Common myeloid progenitor, CD34-positive (primary cell): ENCODE measurements around the gene NFYC.

Experiments used
- CTCF ChIA-PET: fragments of 350-600 bp; sonication (Branson Sonifier 250); formaldehyde crosslinking; loops from one replicate; lab custom pipeline; 2021; ENCODE audit warnings: antibody characterized with exemption; lab: Charles Lee
- POLR2A ChIA-PET: fragments of 350-600 bp; sonication (Branson Sonifier 250); formaldehyde crosslinking; loops from one replicate; lab custom pipeline; 2021; ENCODE audit warnings: antibody characterized with exemption; lab: Charles Lee
- DNase-seq, 3 donors: peaks; one replicate each; pipeline versions ENCODE4 v3.0.0 to v3.0.0-alpha.2; 2013
- H3K27ac ChIP-seq, 2 experiments: 1 replicate in 1 of 2; 2 replicates in 1 of 2; pipeline ENCODE4 v1.7.0; 2013; ENCODE audit warnings: inconsistent platforms in 2 of 2, low read length in 2 of 2, mild to moderate bottlenecking in 2 of 2, low read depth in 1 of 2, moderate library complexity in 1 of 2; ENCODE audit not compliant: severe bottlenecking in 2 of 2, insufficient read depth in 1 of 2, poor library complexity in 1 of 2
- H3K27me3 ChIP-seq, 5 experiments: replicated peaks in 2 of 5; 1 replicate in 3 of 5; 2 replicates in 2 of 5; pipeline versions ENCODE4 v1.6.1 to v1.7.0; 2013; ENCODE audit warnings: low read length in 4 of 5, mild to moderate bottlenecking in 2 of 5, moderate library complexity in 2 of 5, inconsistent platforms in 1 of 5; ENCODE audit not compliant: insufficient read depth in 5 of 5, control insufficient read depth in 4 of 5
- H3K36me3 ChIP-seq, 4 experiments: 1 replicate in 2 of 4; 2 replicates in 2 of 4; pipeline versions ENCODE4 v1.6.1 to v1.7.0; 2013; ENCODE audit warnings: low read length in 3 of 4, control low read depth in 1 of 4, mild to moderate bottlenecking in 1 of 4; ENCODE audit not compliant: control insufficient read depth in 4 of 4, insufficient read depth in 4 of 4
- H3K4me1 ChIP-seq, 4 experiments: 1 replicate in 3 of 4; 2 replicates in 1 of 4; pipeline versions ENCODE4 v1.6.1 to v1.7.1; 2013; ENCODE audit warnings: low read length in 3 of 4, mild to moderate bottlenecking in 3 of 4, control low read depth in 1 of 4, inconsistent platforms in 1 of 4, moderate library complexity in 1 of 4; ENCODE audit not compliant: control insufficient read depth in 4 of 4, insufficient read depth in 4 of 4; ENCODE audit errors: control extremely low read depth in 1 of 4
- H3K4me3 ChIP-seq, 7 experiments: 1 replicate in 4 of 7; 2 replicates in 3 of 7; pipeline versions ENCODE4 v1.5.1 to v1.7.0; 2013; ENCODE audit warnings: mild to moderate bottlenecking in 7 of 7, low read length in 6 of 7, moderate library complexity in 6 of 7, inconsistent platforms in 2 of 7, low read depth in 2 of 7, control low read depth in 1 of 7; ENCODE audit not compliant: insufficient read depth in 4 of 7, control insufficient read depth in 1 of 7; ENCODE audit errors: extremely low read depth in 1 of 7
- H3K9me3 ChIP-seq, 5 experiments: 1 replicate in 4 of 5; 2 replicates in 1 of 5; pipeline versions ENCODE4 v1.6.1 to v1.7.1; 2013; ENCODE audit warnings: low read length in 4 of 5, mild to moderate bottlenecking in 2 of 5, inconsistent platforms in 1 of 5, low read depth in 1 of 5, moderate library complexity in 1 of 5; ENCODE audit not compliant: control insufficient read depth in 4 of 5, insufficient read depth in 2 of 5; ENCODE audit errors: control extremely low read depth in 1 of 5
- WGBS: methylation state at CpG from one replicate; pipeline ENCODE4 v1.1.5; 2013; ENCODE audit not compliant: insufficient coverage; 5-methylcytosine and 5-hydroxymethylcytosine counted together

The NFYC gene

GRCh38 chr1:40803902-40804301, 112.4 kb downstream of the NFYC start:
- Histone ChIP-seq H3K36me3 (no peaks in the 10 kb centered on the region), H3K27me3 (no peaks in the 10 kb centered on the region), H3K4me3 (no peak overlapping the region), H3K4me1 (peaks cover 4 to 52% (median 39%) of the 10 kb centered on the region in 4 experiments), H3K27ac (no peak overlapping the region), H3K9me3 (no peaks in the 10 kb centered on the region)
- ChIA-PET POLR2A (no interaction called here), CTCF (interaction anchor here (1.2 to 1.8 kb wide), 3 partner anchors 12 to 42 kb away, joined by 3 to 6 read pairs (median 5); no protein-coding TSS in a partner anchor)
- WGBS, result 88% methylated on average over 2 of the region's 2 CpGs
- DNase-seq, result no peak

DNA sequence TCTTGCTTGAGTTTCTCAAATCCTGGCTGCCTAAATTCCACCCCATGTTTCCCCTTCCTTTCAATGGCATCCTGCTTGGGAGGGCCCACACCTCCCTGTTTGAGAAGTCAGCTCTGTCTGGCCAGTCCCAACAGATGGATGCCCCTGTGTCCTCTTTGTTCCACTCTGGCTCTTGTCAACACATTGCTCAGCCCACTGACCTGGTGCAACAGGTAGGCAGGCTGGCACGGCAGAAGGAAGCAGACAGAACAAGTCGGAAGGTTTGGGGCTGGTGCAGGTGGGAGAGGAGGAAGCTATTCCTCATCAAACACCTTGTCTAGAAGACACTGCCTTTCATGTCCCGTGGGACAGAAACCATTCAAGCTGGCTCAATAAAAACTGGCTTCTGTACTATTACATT, 114.7 kb downstream of the NFYC start:
- CTCF ChIA-PET, result interaction anchor here (0.9 to 1.3 kb wide), 3 partner anchors 10 to 38 kb away, joined by 3 to 4 read pairs (median 3); no protein-coding TSS in a partner anchor
- POLR2A ChIA-PET, result no interaction called here
- Histone ChIP-seq H3K4me3 (no peak overlapping the region), H3K27me3 (no peaks in the 10 kb centered on the region), H3K27ac (no peak overlapping the region), H3K9me3 (no peaks in the 10 kb centered on the region), H3K36me3 (no peaks in the 10 kb centered on the region), H3K4me1 (peaks cover 4 to 42% (median 34%) of the 10 kb centered on the region in 4 experiments)
- 100% methylated on average over 1 of the region's 3 CpGs for WGBS
- DNase-seq, result no peak

DNA sequence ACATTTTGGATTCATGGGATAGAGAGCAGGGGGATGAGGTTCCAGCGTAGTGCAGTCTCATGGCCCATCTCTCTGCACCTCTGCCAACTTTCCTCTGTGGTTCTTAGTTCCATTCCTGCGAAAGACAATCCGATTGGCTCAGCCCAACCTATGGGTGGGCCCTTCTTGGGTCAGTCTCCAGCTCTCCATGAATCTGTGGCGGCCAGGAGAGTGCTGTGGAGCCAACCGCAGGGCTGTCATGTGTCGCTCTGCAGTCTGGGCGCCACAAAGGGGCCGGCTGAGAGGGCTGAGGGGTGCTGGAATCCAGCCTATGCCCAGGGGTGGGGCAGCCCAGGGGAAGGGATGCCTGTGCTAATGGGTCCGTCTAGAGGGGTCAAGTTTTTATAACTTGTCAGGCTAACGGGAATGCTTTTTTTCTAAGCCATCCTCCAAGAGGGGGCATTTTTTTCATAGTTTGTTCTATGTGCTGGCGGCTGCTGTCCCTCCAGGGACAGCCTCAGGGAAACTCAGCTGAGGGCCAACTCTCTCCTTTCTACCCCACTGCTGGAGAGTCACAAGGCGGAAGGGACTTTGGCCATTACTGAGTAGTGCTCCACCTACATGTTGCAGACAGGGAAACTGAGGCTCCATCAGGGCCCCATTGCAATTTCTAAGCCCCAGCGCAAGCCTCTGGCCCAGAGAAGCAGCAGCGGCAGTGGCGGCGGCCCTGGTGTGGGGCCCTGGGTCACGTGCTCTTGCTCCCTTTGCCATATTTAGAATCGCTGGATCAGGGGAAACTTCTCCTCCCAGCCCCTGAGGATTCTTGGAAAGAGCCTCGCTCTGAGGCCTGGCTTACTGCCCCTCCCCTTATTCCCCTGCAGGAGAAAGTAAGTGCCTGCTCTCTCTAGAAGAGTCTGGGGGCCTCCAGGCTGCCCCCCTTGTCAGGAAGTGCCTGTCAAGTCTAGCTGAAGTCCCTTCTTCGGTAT, 115.5 kb downstream of the NFYC start:
- CTCF ChIA-PET, result interaction anchor here (0.9 to 1.3 kb wide), 2 partner anchors 11 to 14 kb away, joined by 3 to 4 read pairs; no protein-coding TSS in a partner anchor
- no peak overlapping the region for H3K27ac ChIP-seq
- no peaks in the 10 kb centered on the region for H3K27me3 ChIP-seq
- no peak overlapping the region for H3K4me3 ChIP-seq
- H3K9me3 ChIP-seq, result no peaks in the 10 kb centered on the region
- no peak for DNase-seq
- no peaks in the 10 kb centered on the region for H3K36me3 ChIP-seq
- POLR2A ChIA-PET, result no interaction called here
- 93% methylated on average over 19 of the region's 20 CpGs for WGBS
- H3K4me1 ChIP-seq, result peaks cover under 1 to 36% (median 26%) of the 10 kb centered on the region in 4 experiments

- ChIA-PET CTCF (no interaction called here), POLR2A (no interaction called here)
- H3K27ac ChIP-seq, result no peak overlapping the region
- WGBS, result 90% methylated on average over 2 of the region's 3 CpGs
- no peak overlapping the region for H3K4me3 ChIP-seq
- H3K9me3 ChIP-seq, result no peaks in the 10 kb centered on the region
- peaks cover 0 to 27% (median 17%) of the 10 kb centered on the region in 4 experiments for H3K4me1 ChIP-seq
- no peaks in the 10 kb centered on the region for H3K27me3 ChIP-seq
- no peaks in the 10 kb centered on the region for H3K36me3 ChIP-seq
- DNase-seq, result no peak
Observed at GRCh38 chr1:40808002-40808401, 116.5 kb downstream of the NFYC start.

DNA sequence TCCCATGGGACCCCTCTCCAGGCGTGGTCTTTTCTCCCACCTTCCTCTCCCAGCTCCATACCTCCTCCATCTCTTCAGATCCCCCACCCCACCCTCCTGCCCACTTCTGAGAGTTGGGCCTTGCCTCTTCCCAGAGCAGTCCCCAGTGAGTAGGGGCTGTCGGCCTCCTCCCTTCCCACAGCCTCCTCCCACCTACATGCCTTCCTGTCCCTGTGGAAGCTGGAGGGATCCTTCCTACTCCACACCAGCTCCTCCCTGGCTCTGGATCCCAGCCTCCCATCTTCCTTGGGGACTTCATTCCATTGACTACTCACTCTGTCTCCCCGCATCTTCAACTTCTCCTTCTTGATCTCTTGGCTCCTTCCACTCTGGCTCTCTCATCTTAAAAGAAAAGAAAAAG, 116.9 kb downstream of the NFYC start:
- Histone ChIP-seq H3K4me1 (peaks cover 0 to 23% (median 13%) of the 10 kb centered on the region in 4 experiments), H3K36me3 (no peaks in the 10 kb centered on the region), H3K27ac (no peak overlapping the region), H3K9me3 (no peaks in the 10 kb centered on the region), H3K27me3 (no peaks in the 10 kb centered on the region), H3K4me3 (no peak overlapping the region)
- POLR2A ChIA-PET, result no interaction called here
- CTCF ChIA-PET, result interaction anchor here (1.0 to 1.6 kb wide), 2 partner anchors 12 to 34 kb away, joined by 3 to 5 read pairs; no protein-coding TSS in a partner anchor
- DNase-seq, result no peak
- WGBS, result 100% methylated on average over 3 of the region's 3 CpGs

GRCh38 chr1:40808909-40809308, 117.4 kb downstream of the NFYC start:
- no peak for DNase-seq
- H3K27me3 ChIP-seq, result no peaks in the 10 kb centered on the region
- 80% methylated on average over 6 of the region's 6 CpGs for WGBS
- H3K27ac ChIP-seq, result no peak overlapping the region
- H3K4me1 ChIP-seq, result peaks cover 0 to 18% (median 8%) of the 10 kb centered on the region in 4 experiments
- no peaks in the 10 kb centered on the region for H3K36me3 ChIP-seq
- CTCF ChIA-PET, result interaction anchor here (1.0 to 1.6 kb wide), 4 partner anchors 12 to 117 kb away, joined by 3 to 5 read pairs (median 3); no protein-coding TSS in a partner anchor
- no peak overlapping the region for H3K4me3 ChIP-seq
- POLR2A ChIA-PET, result interaction anchor here (0.5 kb wide), 1 partner anchor 343 kb away, joined by 3 read pairs; no protein-coding TSS in a partner anchor
- H3K9me3 ChIP-seq, result no peaks in the 10 kb centered on the region
